ENCODE measurements around the gene HOXB2.

GRCh38 chr17:48589060-48589830 is 44.3 kb upstream of the HOXB2 start:
- TF ChIP-seq CTCF (IDR thresholded peaks at IDR 0.05; ENCODE audit: borderline replicate concordance, extremely low read depth, low read length, poor library complexity, severe bottlenecking): no peak
- peak; percentile 1 for TF ChIP-seq EZH2 (IDR thresholded peaks at IDR 0.05; ENCODE audit: borderline replicate concordance, low read depth, low read length, severe bottlenecking)

All from DND-41 (cell line).